ENCODE measurements around the gene SPNS1. TPM values are rescaled to one million over a fixed set of nuclear protein-coding genes. Genes with fewer than 3 reads are reported as not detected.
"Not testable (repeated sequence)": the region's sequence is repeated elsewhere in the genome, so short reads cannot be mapped to it uniquely, and the experiment has no call there.

The SPNS1 gene
- total RNA-seq, 1 experiment from 2014 or later, result 48.1 TPM

DNA sequence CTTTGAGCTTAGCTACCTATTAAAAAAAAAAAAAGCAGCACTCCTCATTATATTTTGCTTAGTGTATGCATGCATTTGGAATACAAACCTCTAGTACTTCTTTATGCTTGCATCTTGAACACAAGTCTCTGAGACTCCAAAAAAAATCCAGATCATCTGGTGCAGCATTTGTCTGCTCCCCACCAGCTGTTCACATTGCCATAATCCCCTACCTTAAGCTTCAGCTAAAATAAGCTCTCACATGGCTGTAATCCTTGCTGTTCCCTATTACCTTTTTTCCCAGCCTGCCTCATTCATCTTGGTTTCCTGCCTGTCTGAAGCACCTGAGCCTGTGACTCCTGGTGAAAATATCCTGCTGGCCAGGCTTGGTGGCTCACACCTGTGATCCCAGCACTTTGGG lies 31.3 kb upstream of the SPNS1 start:
- in situ Hi-C loops (cut with HindIII; ENCODE audit: low pct_unique_long_range_greater_than_20kb, low sequenced_read_pairs), result no loop called here
- no peak for DNase-seq (ENCODE audit: low read depth, low spot score)

- in situ Hi-C loops (cut with HindIII; ENCODE audit: low pct_unique_long_range_greater_than_20kb, low sequenced_read_pairs), result no loop called here
- DNase-seq (ENCODE audit: low read depth, low spot score), result no peak
Measured at GRCh38 chr16:28946681-28947080, 27.9 kb upstream of the SPNS1 start.

DNA sequence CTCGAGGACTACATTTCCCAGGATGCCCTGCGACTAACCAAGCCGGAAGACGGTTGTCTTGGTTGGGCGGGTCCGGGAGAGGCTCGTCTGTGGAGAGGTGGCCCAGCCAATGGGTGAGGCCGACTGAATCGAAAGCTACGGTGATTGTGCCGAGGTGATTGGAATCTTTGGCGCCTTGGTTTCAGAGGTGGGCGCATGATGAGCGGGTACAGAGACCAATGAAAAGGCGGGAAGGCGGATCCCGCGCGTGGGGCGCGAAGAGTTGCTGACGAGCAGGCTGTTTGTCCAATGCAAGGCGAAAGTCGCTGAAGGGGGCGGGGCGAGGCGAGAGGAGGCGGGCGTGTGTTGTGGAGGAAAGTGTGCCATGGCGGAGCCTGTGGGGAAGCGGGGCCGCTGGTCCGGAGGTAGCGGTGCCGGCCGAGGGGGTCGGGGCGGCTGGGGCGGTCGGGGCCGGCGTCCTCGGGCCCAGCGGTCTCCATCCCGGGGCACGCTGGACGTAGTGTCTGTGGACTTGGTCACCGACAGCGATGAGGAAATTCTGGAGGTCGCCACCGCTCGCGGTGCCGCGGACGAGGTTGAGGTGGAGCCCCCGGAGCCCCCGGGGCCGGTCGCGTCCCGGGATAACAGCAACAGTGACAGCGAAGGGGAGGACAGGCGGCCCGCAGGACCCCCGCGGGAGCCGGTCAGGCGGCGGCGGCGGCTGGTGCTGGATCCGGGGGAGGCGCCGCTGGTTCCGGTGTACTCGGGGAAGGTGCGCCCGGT lies 23.7 kb upstream of the SPNS1 start, which contains the start of gene NFATC2IP:
Gene NFATC2IP, plus strand, starts transcription at position 290 of the 762 bp plus-strand sequence. Its CDS starts 75 bp downstream, at position 365.
- peak; percentile 99 for DNase-seq (ENCODE audit: low read depth, low spot score)
- in situ Hi-C loops (cut with HindIII; ENCODE audit: low pct_unique_long_range_greater_than_20kb, low sequenced_read_pairs), result no loop called here

DNA sequence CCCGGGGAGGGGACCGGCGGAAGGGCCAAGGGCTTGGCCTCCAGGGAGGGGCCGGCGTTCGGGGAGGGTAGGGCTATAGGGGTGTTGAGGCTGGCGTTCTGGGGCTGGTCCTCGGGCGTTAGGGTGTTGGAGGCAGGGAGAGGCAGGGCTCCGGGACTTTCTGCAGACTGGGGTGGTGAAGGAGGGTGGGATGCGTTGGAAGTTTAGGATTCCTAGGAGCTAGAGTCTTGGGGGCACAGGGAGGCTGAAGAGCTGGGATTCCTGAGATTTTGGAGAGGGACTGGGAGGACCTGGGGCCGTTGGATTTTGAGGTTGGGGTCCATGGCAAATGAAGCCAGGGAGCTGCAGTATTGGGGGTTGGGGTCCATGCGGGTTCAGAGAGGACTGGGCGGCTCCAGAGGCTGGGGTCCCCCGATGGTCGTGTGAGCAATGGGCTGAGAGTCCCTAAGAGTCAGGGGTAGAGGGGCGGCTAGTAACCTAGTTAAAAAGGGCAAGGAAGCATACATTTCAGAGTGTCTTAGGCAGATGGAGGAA lies 23.1 kb upstream of the SPNS1 start:
- DNase-seq (ENCODE audit: low read depth, low spot score), result no peak
- in situ Hi-C loops (cut with HindIII; ENCODE audit: low pct_unique_long_range_greater_than_20kb, low sequenced_read_pairs), result no loop called here

DNA sequence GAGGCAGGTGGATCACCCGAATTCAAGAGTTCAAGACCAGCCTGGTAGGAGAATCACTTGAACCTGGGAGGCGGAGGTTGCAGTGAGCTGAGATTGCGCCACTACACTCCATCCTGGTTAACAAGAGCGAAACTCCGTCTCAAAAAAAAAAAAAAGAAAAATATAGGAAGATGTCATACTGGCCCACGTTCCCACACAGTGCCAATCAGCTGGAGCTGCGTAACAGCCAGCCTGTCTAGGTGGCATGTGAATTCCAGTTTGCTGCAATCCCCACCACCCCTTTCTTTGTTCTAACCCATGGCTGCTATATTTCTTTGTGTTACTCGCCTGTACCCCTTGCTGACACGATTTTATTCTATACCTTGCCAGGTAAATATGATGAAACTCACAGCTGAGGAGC lies 16.4 kb upstream of the SPNS1 start:
- in situ Hi-C loops (cut with HindIII; ENCODE audit: low pct_unique_long_range_greater_than_20kb, low sequenced_read_pairs), result no loop called here
- no peak for DNase-seq (ENCODE audit: low read depth, low spot score)

GRCh38 chr16:28958836-28959235 lies 15.7 kb upstream of the SPNS1 start:
- in situ Hi-C loops (cut with HindIII; ENCODE audit: low pct_unique_long_range_greater_than_20kb, low sequenced_read_pairs), result no loop called here
- no peak for DNase-seq (ENCODE audit: low read depth, low spot score)

GRCh38 chr16:28964072-28964471 lies 10.5 kb upstream of the SPNS1 start:
- no peak for DNase-seq (ENCODE audit: low read depth, low spot score)
- in situ Hi-C loops (cut with HindIII; ENCODE audit: low pct_unique_long_range_greater_than_20kb, low sequenced_read_pairs), result no loop called here

DNA sequence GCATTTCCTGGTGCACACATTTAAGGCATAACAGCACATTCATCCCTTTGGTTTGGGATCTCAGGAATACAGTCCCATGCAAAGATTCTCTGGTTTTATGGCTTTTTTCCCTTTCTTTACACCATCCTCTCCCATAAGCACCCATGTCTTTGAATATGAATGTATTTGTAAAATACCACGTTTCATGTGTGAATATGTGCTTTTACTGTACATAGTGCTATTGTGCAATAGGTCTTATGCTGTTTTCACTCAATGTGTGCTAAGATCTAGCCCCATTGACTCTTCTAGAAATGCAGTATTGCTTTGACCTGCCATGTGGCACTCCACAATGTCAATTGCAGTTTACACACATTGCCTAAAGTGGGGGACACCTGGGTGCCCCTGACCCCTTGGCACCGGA lies 10.1 kb upstream of the SPNS1 start:
- in situ Hi-C loops (cut with HindIII; ENCODE audit: low pct_unique_long_range_greater_than_20kb, low sequenced_read_pairs), result no loop called here
- no peak for DNase-seq (ENCODE audit: low read depth, low spot score)

- no peak for DNase-seq (ENCODE audit: low read depth, low spot score)
- in situ Hi-C loops (cut with HindIII; ENCODE audit: low pct_unique_long_range_greater_than_20kb, low sequenced_read_pairs), result no loop called here
Measured at GRCh38 chr16:28967156-28967555, 7.4 kb upstream of the SPNS1 start.

- in situ Hi-C loops (cut with HindIII; ENCODE audit: low pct_unique_long_range_greater_than_20kb, low sequenced_read_pairs); DNase-seq (ENCODE audit: low read depth, low spot score): not testable (repeated sequence)
Measured at GRCh38 chr16:28969696-28970095, 4.9 kb upstream of the SPNS1 start.

DNA sequence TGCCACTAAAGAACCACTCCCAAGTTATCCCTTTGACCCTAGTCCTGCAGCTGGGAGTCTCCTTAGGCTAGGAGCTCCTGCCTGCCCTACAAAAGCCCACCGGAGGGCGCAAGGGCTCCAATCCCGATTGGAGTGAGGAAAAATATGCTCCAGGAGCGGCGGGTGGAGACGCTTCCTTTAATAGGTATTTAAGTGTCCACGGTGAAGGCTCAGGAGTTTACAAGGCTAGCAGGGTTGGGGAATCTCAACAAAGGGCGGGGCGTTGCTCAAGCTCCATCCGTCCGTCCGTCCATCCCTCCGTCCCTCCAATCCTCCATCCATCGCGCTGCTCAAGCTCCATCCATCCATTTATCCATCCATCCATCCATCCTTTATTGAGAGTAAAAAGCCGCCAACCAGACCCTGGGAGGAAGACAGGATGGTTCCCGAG lies 556 bp upstream of the SPNS1 start:
- in situ Hi-C loops (cut with HindIII; ENCODE audit: low pct_unique_long_range_greater_than_20kb, low sequenced_read_pairs), result no loop called here
- peak; percentile 73 for DNase-seq (ENCODE audit: low read depth, low spot score)

GRCh38 chr16:28975158-28975599 lies 601 bp downstream of the SPNS1 start:
- DNase-seq (ENCODE audit: low read depth, low spot score), result no peak
- in situ Hi-C loops (cut with HindIII; ENCODE audit: low pct_unique_long_range_greater_than_20kb, low sequenced_read_pairs), result no loop called here

DNA sequence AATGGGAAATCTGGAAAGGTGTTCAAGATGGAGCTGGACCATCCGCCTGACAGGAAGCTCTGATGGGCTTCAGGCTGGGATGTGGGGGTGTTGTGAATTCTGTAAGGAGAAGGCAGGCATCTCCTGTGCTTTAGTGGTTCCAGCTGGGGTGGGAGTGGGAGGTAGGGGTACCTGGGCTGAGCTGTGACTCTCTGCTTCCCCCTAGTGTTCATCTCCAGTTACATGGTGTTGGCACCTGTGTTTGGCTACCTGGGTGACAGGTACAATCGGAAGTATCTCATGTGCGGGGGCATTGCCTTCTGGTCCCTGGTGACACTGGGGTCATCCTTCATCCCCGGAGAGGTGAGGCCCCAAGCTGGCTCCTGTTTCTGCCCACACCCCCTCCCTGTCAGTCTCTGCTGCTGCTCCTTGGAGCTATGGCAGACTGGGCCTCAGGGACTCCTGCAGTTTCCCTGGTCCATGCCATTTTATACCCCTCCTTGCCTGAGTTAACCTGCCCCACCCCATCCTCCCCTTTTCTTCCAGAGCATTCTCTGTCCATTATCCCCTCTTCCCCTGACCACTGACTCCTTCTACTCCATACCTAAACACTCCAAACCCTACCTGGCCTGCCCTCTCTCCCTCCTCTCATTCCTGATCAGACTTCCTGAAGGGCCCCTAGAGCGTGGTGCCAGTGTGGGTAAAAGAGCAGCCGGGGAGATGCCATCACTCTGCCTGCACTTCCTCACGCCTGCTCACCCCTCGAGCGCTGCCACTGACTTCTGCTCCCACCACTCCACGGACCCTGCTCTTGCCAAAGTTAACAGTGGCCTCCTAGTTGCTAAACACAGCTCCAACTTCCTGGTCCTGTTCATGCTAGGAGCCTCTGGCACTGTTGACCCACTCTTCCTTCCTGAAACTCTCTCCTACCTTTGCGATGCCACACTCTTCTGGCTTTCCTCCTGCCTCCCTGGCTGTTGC lies 3.4 kb downstream of the SPNS1 start:
- no peak for DNase-seq (ENCODE audit: low read depth, low spot score)
- in situ Hi-C loops (cut with HindIII; ENCODE audit: low pct_unique_long_range_greater_than_20kb, low sequenced_read_pairs), result no loop called here

DNA sequence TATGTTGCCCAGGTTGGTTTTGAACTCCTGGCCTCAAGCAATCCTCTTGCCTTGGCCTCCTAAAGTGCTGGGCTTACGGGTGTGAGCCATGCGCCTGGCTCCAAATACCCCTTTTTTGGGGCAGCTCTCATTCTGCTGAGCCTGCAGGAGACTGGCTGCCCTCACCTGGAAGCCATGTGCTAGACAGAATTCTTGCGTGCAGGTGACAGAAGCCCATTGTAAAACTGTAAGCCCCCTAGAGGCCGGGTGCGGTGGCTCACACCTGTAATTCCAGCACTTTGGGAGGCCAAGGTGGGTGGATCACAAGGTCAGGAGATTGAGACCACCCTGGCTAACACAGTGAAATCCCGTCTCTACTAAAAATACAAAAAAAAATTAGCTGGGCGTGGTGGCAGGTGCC lies 5.8 kb downstream of the SPNS1 start:
- in situ Hi-C loops (cut with HindIII; ENCODE audit: low pct_unique_long_range_greater_than_20kb, low sequenced_read_pairs); DNase-seq (ENCODE audit: low read depth, low spot score): not testable (repeated sequence)

- in situ Hi-C loops (cut with HindIII; ENCODE audit: low pct_unique_long_range_greater_than_20kb, low sequenced_read_pairs), result no loop called here
- no peak for DNase-seq (ENCODE audit: low read depth, low spot score)
Measured at GRCh38 chr16:28980929-28981328, 6.4 kb downstream of the SPNS1 start.

DNA sequence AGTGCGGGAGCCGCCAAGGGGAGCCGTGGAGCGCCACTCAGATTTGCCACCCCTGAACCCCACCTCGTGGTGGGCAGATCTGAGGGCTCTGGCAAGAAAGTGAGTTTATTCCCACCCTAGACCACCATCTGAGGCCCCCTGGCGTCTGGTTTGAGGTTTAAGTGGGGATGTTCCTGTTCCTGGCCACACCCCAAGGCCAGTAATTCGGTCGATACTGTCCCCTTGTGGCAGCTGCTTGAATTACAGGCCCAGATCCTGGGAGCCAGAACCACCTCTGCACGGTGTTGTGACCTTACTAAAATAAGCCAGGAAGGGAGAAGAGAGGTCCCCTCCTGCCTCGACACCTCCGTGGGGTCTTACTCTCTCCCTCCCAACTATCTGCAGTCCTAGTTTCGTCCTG lies 6.9 kb downstream of the SPNS1 start:
- in situ Hi-C loops (cut with HindIII; ENCODE audit: low pct_unique_long_range_greater_than_20kb, low sequenced_read_pairs), result no loop called here
- peak; percentile 47 for DNase-seq (ENCODE audit: low read depth, low spot score)

DNA sequence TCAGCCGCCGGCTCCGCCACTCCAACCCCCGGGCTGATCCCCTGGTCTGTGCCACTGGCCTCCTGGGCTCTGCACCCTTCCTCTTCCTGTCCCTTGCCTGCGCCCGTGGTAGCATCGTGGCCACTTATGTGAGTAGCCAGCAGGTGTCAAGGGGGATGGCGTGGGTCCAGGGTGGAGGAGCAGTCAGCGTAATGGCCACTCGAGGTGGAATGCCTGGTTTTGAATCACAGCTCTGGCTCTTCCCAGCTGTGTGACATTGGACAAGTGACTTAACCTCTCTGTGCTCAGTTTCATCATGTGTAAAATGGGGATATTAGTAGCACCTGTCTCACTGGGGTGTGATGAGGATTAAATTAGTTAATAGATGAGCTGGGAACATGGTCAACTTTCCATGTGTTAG lies 7.8 kb downstream of the SPNS1 start:
- no peak for DNase-seq (ENCODE audit: low read depth, low spot score)
- in situ Hi-C loops (cut with HindIII; ENCODE audit: low pct_unique_long_range_greater_than_20kb, low sequenced_read_pairs), result no loop called here

DNA sequence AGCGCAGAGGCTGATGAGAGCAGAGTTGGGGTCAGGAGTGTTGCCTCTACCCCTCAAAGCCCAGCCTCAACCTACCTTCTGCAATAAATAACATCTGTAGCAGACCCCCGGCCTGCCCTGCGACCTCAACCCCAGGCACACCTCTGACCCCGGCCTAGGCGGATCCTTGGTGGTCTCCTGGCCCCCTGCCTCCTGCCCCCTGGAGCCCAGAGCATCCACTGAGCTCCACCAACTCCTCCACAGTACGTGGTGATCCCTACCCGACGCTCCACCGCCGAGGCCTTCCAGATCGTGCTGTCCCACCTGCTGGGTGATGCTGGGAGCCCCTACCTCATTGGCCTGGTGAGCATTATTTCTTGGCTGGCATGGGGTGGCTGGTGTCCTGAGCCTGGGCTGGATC lies 8.4 kb downstream of the SPNS1 start:
- DNase-seq (ENCODE audit: low read depth, low spot score), result no peak
- in situ Hi-C loops (cut with HindIII; ENCODE audit: low pct_unique_long_range_greater_than_20kb, low sequenced_read_pairs), result no loop called here

Data from SK-MEL-5 (cell line).